Stimulated activated CD8-positive, alpha-beta memory T cell treated with anti-CD3 and anti-CD28 coated beads, Interleukin-2, amount 100 ng/mL, for 1 hour (primary cell): ENCODE results near the gene PPA1.
"Not testable (repeated sequence)": the region's sequence is repeated elsewhere in the genome, so short reads cannot be mapped to it uniquely, and the experiment has no call there.

Experiments
- DNase-seq, 2 donors: peaks; one replicate each; pipeline ENCODE4 v3.0.0-alpha.2; 2020; ENCODE audit warnings: low read depth in 2 of 2

PPA1 gene

DNA sequence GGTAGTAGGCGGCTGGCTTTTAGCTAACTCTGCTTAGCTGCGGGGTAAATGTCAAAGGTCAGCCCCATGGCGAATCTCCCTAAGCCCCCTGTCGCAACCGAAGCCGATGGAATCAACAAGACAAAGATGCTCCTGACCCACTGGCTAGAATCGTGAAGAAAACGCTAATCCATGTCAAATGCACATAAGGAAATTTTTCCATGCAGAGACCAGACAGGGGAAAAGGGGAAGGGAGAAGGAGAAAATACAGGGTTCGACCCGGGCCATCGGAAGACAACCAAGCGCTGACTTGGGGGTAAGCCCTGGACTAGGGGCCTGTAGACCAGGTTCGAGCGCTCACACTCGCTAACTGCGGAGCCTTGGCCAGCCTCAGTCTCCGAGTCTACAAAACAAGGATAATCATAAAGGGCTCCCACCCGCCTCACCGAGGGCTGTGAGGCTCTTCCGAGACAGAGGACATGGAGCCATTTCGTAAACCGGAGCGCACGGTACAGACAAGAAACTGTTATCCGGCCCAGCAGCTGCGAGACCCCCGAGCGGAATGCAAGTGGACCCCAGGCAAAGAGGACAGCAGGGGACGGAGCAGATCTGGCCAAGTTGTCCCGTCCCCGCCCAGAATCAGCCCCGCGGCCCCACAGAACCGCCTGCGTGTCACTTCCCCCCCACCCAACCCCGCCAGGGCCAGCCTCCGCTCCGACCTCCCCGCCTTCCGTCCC, 63.4 kb downstream of the PPA1 start:
- DNase-seq, result peak in 1 of 2 donors; percentile 13

DNA sequence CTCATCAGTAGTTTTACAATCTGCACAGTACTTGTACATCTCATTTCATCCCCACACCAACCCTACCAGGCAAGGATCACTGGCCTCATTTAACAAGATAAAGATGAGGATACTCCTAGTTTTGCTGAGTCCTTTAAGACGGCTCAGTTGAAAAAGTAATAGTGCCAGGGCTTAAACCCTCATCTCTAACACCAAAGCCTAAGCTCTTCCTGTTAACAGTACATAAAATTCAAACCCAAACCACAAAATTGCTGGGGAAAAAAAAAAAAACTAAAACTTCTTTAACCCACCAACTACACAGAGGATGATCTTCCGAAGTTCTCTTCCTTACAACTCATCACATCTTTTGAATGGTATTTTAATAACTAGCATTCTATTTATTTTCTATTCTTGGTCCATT, 64.2 kb downstream of the PPA1 start:
- no peak for DNase-seq

DNA sequence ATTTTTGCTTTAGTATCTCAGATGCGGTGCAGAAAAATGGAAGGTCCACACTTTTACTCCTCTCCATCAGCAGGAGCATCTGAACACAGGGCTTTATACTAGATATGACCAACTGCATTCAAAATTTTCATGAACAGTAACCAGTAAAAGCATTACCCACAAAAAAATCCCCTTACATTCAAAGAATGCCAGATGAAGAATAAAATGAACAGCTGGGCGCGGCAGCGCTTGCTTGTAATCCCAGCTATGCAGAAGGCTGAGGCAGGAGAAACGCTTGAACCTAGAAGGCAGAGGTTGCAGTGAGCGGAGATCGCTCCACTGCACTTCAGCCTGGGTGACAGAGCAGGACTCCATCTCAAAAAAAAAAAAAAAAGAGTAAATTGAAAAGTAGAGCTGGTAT, 66.0 kb downstream of the PPA1 start:
- DNase-seq, result no peak

DNA sequence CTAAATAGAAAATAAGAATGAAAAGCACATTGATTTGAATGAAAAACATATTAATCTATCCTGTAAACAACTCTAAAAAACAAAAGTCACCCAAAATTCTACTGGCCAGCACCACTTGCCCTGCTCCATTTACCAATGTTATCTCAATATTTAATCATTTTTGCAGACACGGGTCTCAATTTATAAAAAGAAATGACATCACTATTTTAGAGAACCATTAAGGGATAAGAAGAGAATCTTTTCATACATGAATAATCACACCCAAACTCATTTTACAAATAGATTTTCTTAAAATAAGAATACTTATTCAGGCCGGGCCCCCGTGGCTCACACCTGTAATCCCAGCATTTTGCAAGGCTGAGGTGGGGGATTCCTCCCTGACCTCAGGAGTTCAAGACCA, 66.8 kb downstream of the PPA1 start:
- DNase-seq, result no peak

DNA sequence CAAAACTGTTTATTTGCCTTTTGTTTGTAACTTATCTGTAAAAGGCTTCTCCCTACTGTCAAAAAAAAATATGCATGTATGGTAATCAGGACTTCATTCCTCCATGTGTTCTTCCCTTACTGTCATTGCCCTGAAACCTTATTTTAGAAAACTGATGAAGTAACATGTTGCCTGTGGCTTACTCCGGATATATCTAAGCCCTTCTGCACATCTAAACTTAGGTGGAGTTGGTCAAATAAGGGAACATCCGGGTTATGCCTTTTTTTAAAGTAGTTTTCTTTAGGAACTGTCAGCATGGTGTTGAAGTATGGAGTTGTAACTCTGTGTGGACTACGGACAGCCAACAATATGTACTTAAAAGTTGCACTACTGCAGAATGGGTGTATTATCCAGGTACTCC, 69.1 kb downstream of the PPA1 start:
- DNase-seq, result no peak

DNA sequence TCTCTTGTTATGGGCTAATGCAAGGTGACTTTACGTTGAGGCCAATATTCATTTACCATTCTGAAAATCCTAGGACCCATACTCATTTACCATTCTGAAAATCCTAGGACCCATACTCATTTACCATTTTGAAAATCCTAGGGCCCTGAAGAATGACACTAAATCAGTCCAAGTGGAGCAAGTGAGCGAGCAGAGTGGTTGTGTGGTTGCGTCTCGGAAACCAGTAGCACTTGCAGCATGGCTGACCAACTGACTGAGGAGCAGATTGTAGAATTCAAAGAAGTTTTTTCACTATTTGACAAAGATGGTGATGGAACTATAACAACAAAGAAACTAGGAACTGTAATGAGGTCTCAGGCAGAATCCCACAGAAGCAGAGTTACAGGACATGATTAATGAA, 69.8 kb downstream of the PPA1 start:
- DNase-seq, result no peak

DNA sequence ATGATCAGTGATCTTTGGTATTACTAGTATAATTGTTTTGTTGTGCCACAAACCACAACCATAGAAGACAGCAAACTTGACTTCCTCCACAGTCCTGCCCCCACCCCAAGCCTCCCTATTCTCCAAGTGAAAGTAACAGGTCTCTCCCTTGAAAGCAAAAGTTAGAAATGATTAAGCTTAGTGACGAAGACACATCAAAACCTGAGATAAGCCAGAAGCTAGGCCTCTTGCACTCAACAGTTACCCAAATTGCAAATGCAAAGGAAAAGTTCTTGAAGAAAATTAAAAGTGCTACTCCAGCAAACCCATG, 70.4 kb downstream of the PPA1 start:
- no peak for DNase-seq

DNA sequence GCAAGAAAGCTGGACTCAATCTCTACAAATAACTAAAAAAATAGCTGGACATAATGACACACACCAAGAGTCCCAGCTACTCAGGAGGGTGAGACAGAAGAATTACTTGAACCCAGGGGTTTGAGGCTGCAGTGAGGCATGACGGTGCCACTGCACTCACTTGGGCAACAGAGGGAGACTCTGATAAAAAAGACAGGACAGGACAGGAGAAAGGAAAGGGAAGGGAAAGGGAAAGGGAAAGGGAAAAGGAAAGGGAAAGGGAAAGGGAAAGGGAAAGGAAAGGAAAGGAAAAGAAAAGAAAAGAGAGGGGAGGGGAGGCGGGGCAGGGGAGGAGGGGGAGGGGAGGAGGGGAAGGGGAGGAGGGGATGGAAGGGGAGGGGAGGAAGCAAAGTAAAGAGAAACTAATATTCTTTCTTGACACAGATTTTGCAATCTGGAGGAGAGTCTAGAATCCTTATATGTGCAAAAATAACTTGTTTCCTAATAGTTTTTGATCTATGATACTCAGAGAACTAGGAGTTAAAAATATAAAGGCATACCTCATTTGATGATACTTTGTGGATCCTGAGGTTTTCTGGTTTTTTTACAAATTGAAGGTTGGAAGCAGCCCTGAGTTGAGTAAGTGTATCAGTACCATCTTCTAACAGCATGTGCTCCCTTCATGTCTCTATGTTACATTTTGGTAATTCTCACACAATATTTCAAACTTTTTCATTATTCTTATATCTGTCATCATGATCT, 70.9 kb downstream of the PPA1 start:
- no peak for DNase-seq

DNA sequence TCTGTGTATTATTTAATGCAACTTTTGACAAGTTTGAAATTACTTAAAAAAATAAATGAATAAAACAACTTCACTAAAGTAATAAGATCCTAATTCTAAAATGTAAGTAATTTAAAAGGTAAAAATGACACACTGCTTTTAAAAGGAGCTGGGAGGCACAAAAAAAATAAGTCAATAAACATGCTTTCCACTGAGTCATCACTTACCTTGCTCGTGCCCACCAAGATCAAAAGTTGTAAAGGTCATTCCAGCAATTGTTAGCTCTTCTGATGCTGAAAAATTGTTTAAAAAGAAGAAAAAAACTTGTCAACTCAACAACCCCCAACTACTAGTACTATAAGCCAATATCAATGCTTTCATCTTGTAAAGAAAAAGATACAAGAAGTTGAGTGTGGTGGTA, 72.4 kb downstream of the PPA1 start:
- no peak for DNase-seq

DNA sequence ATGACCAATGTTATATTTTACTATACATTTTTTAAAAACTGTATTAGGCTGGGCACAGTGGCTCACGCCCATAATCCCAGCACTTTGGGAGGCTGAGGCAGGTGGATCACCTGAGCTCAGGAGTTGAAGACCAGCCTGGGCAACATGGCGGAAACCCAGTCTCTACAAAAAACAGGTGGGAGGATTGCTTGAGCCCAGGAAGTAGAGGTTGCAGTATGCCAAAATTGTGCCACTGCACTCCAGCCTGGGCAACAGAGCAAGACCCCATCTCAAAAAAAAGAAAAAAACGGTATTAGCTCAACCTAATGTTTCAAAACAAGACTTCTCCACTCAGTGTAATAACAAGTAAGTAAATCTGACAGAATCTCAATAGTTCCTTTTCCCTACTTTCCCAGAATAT, 73.9 kb downstream of the PPA1 start:
- not testable (repeated sequence) for DNase-seq

DNA sequence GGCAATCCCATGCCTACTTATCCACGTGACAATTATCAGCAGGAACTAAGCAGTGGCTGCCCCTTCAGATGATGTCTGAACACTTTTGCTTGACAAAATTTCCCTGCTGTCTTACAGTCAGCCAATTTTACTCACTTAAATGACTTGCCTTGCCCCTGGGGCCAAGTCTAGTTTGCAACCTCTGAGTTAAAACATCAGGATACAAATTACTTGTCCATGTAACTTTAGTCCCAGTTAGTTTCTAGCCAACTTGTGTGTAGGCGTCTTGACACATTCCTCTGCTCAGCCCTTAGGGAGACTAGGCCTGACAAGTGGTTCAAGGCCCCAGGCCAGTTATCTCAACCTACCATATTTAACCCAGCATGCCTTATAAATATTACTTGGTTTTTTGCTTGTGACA, 75.1 kb downstream of the PPA1 start:
- no peak for DNase-seq

DNA sequence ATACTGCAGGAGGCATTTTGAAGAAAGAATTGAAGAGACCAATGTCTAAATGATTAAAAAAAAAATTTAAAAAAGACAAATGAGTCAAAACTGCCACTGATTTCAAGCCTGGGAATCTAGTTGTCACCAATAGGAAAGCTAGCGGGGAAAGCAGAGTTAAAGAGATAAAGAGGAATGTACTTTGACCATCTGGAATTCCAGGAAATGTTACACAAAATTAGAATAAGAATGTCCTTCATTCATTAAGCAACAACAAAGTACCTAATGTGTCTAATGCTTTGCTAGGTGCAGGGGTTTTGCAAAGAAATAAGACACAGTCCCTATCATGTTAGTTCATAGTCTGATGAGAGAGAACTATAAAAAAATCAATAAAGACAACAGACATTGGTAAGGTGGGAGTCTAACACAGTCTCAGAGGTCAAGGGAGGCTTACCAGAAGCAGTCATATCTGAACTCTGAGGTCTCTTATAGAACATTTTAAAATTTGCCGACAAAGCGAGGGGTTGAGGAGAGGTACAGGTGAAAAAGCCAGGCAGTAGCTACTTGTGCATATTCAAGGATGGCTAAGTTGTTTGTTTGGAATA, 77.9 kb downstream of the PPA1 start:
- no peak for DNase-seq
